IMR-90 (cell line): ENCODE measurements around the gene PLCG1. TPM values are rescaled to one million over a fixed set of nuclear protein-coding genes. Genes with fewer than 3 reads are reported as not detected.

Experiments
- ATAC-seq: fragments of 200-7000 bp; cut with Tn5 transposase; 2 replicates; pipeline ENCODE4 v1.9.1; 2020; ENCODE audit warnings: low read depth, mild to moderate bottlenecking, moderate library complexity
- BruUV-seq: library from RNA; stranded (reverse); fragments of 400-500 nt; replicated peaks from 2 replicates; lab custom pipeline; 2021; lab: Mats Ljungman, UMichigan
- CTCF ChIA-PET: fragments of 300-600 bp; formaldehyde crosslinking; extraction: SDS; loops from one replicate; lab custom pipeline; 2021; ENCODE audit warnings: antibody characterized with exemption; lab: Yijun Ruan, JAX
- POLR2A ChIA-PET: fragments of 300-600 bp; sonication (Branson Sonifier 250); formaldehyde crosslinking; loops from one replicate; lab custom pipeline; 2022; ENCODE audit warnings: antibody characterized with exemption; ENCODE audit not compliant: unreplicated experiment; lab: Charles Lee
- DNase-seq: peaks from one replicate; pipeline ENCODE4 v3.0.0; 2013
- H2AFZ ChIP-seq: replicated peaks from 2 replicates; pipeline ENCODE3; 2013; ENCODE audit warnings: low read length, mild to moderate bottlenecking; ENCODE audit not compliant: poor library complexity
- H2AK5ac ChIP-seq: 2 replicates; pipeline ENCODE4 v1.6.1; 2013; ENCODE audit warnings: low read depth, low read length, inconsistent platforms
- H2AK9ac ChIP-seq: replicated peaks from 2 replicates; pipeline ENCODE3; 2013; ENCODE audit warnings: mild to moderate bottlenecking, low read depth, low read length, moderate library complexity; ENCODE audit not compliant: poor library complexity
- H2BK120ac ChIP-seq: 2 replicates; pipeline ENCODE4 v1.6.1; 2013; ENCODE audit warnings: low read depth, low read length, inconsistent platforms
- H2BK15ac ChIP-seq: 3 replicates; pipeline ENCODE4 v1.6.1; 2013; ENCODE audit warnings: low read depth, low read length, inconsistent platforms
- H2BK20ac ChIP-seq: 2 replicates; pipeline ENCODE4 v1.6.1; 2013; ENCODE audit warnings: low read depth, mild to moderate bottlenecking, inconsistent platforms, low read length, moderate library complexity
- H2BK5ac ChIP-seq: 2 replicates; pipeline ENCODE4 v1.6.1; 2013; ENCODE audit warnings: mild to moderate bottlenecking, low read depth, low read length, inconsistent platforms; ENCODE audit not compliant: poor library complexity, severe bottlenecking
- H3K14ac ChIP-seq: replicated peaks from 2 replicates; pipeline ENCODE4 v1.6.1; 2013; ENCODE audit warnings: low read depth, low read length, inconsistent platforms
- H3K18ac ChIP-seq: 2 replicates; pipeline ENCODE4 v1.6.1; 2013; ENCODE audit warnings: low read depth, low read length, control low read depth
- H3K23ac ChIP-seq: 2 replicates; pipeline ENCODE4 v1.6.1; 2013; ENCODE audit warnings: low read depth, low read length, inconsistent platforms
- H3K27ac ChIP-seq: 2 replicates; pipeline ENCODE4 v1.5.1; 2013; ENCODE audit warnings: mild to moderate bottlenecking, control low read depth, low read length; ENCODE audit not compliant: insufficient read depth
- H3K27me3 ChIP-seq: 2 replicates; pipeline ENCODE4 v1.6.1; 2013; ENCODE audit warnings: low read length; ENCODE audit not compliant: control insufficient read depth, insufficient read depth
- H3K36me3 ChIP-seq: 2 replicates; pipeline ENCODE4 v1.6.1; 2013; ENCODE audit warnings: low read length, mixed read lengths; ENCODE audit not compliant: control insufficient read depth, insufficient read depth
- H3K4ac ChIP-seq: 2 replicates; pipeline ENCODE4 v1.6.1; 2013; ENCODE audit warnings: low read depth, low read length, inconsistent platforms
- H3K4me1 ChIP-seq: 2 replicates; pipeline ENCODE4 v1.6.1; 2013; ENCODE audit warnings: low read length, mixed read lengths; ENCODE audit not compliant: control insufficient read depth, insufficient read depth
- H3K4me2 ChIP-seq: 2 replicates; pipeline ENCODE4 v1.6.1; 2013; ENCODE audit warnings: low read depth, mild to moderate bottlenecking, control low read depth, low read length, moderate library complexity
- H3K4me3 ChIP-seq: 2 replicates; pipeline ENCODE4 v1.5.1; 2013; ENCODE audit warnings: low read depth, mild to moderate bottlenecking, control low read depth, low read length, moderate library complexity; ENCODE audit not compliant: insufficient read depth
- H3K56ac ChIP-seq: 2 replicates; pipeline ENCODE4 v1.6.1; 2013; ENCODE audit warnings: low read length, inconsistent platforms; ENCODE audit not compliant: insufficient read depth; ENCODE audit errors: extremely low read depth
- H3K79me1 ChIP-seq, 2 experiments: 2 replicates each; pipeline ENCODE4 v1.6.1; 2013; ENCODE audit warnings: low read length in 2 of 2, inconsistent platforms in 1 of 2, low read depth in 1 of 2
- H3K9ac ChIP-seq: 2 replicates; pipeline ENCODE4 v1.6.1; 2013; ENCODE audit warnings: low read depth, low read length, control low read depth
- H3K9me1 ChIP-seq: 2 replicates; pipeline ENCODE4 v1.6.1; 2013; ENCODE audit warnings: low read length, inconsistent platforms; ENCODE audit not compliant: insufficient read depth
- H3K9me3 ChIP-seq: 2 replicates; pipeline ENCODE4 v1.6.1; 2013; ENCODE audit warnings: low read length; ENCODE audit not compliant: control insufficient read depth, insufficient read depth
- H4K20me1 ChIP-seq: 2 replicates; pipeline ENCODE4 v1.6.1; 2013; ENCODE audit warnings: low read length, inconsistent platforms; ENCODE audit not compliant: insufficient read depth
- H4K5ac ChIP-seq: 2 replicates; pipeline ENCODE4 v1.6.1; 2013; ENCODE audit warnings: mild to moderate bottlenecking, low read depth, low read length, control low read depth
- H4K8ac ChIP-seq, 2 experiments: 2 replicates each; pipeline ENCODE4 v1.6.1; 2013; ENCODE audit warnings: low read depth in 2 of 2, low read length in 2 of 2, control low read depth in 1 of 2, inconsistent platforms in 1 of 2
- H4K91ac ChIP-seq: 2 replicates; pipeline ENCODE4 v1.6.1; 2013; ENCODE audit warnings: low read depth, low read length, inconsistent platforms; ENCODE audit not compliant: insufficient read depth
- BHLHE40 ChIP-seq: fragments of 150-350 bp; IDR thresholded peaks from 2 replicates; pipeline ENCODE4 v1.6.1; 2016; ENCODE audit warnings: mild to moderate bottlenecking, low read depth, low read length
- CEBPB ChIP-seq: IDR thresholded peaks from 2 replicates; pipeline ENCODE4 v1.6.1; 2012; ENCODE audit warnings: low read depth, low read length, improper control_type of control experiment
- CTCF ChIP-seq: conservative IDR thresholded peaks from 2 replicates; pipeline ENCODE4 v1.5.1; 2012; ENCODE audit warnings: mild to moderate bottlenecking, low read depth, low read length, improper control_type of control experiment
- MAFK ChIP-seq: IDR thresholded peaks from 2 replicates; pipeline ENCODE4 v1.6.1; 2012; ENCODE audit warnings: low read depth, low read length, improper control_type of control experiment
- MAZ ChIP-seq: IDR thresholded peaks from 2 replicates; pipeline ENCODE4 v1.6.1; 2012; ENCODE audit warnings: low read depth, mild to moderate bottlenecking, low read length, improper control_type of control experiment, moderate library complexity, borderline replicate concordance
- NFE2L2 ChIP-seq: fragments of 150-350 bp; IDR thresholded peaks from 2 replicates; pipeline ENCODE4 v1.6.1; 2016; ENCODE audit warnings: low read depth, mild to moderate bottlenecking, low read length
- RAD21 ChIP-seq: IDR thresholded peaks from 2 replicates; pipeline ENCODE4 v1.6.1; 2012; ENCODE audit warnings: low read length, improper control_type of control experiment
- RCOR1 ChIP-seq: IDR thresholded peaks from 2 replicates; pipeline ENCODE4 v1.6.1; 2012; ENCODE audit warnings: mild to moderate bottlenecking, low read length, improper control_type of control experiment; ENCODE audit not compliant: insufficient replicate concordance
- SMC3 ChIP-seq: fragments of 150-350 bp; IDR thresholded peaks from 2 replicates; pipeline ENCODE4 v1.6.1; 2016; ENCODE audit warnings: low read depth, mild to moderate bottlenecking, antibody characterized with exemption, low read length, moderate library complexity
- USF2 ChIP-seq: fragments of 150-350 bp; IDR thresholded peaks from 2 replicates; pipeline ENCODE4 v1.6.1; 2017; ENCODE audit warnings: mild to moderate bottlenecking, antibody characterized with exemption, low read length, low read depth
- WGBS, 2 experiments: methylation state at CpG; one replicate each; pipeline versions ENCODE4 v1.1.5 to v1.1.7; 2013; ENCODE audit warnings: missing lambda C conversion rate in 2 of 2; ENCODE audit not compliant: insufficient read length in 1 of 2; ENCODE audit errors: extremely low coverage in 2 of 2; 5-methylcytosine and 5-hydroxymethylcytosine counted together
- dilution Hi-C: fragments of 300-500 bp; cut with HindIII; formaldehyde crosslinking; loops from one replicate; pipeline ENCODE4 v1.14.3; 2018; ENCODE audit warnings: low sequenced_read_pairs; ENCODE audit not compliant: unreplicated experiment
- in situ Hi-C: fragments of 300-500 bp; cut with MboI; formaldehyde crosslinking; loops from 3 replicates; pipeline ENCODE4 v1.14.3; 2019; ENCODE audit warnings: low sequenced_read_pairs, inconsistent platforms, mixed read lengths
- intact Hi-C: fragments of 100-400 bp; cut with micrococcal nuclease; formaldehyde crosslinking; loops from 2 replicates; pipeline ENCODE4 v1.10.0; 2022
- polyA plus RNA-seq, 3 experiments: library from polyadenylated mRNA; depleted of rRNA; stranded (reverse); fragments of >200 nt; gene quantifications; 2 replicates each; pipeline ENCODE4 v1.2.3, GENCODE V29; 2012; ENCODE audit warnings: low replicate concordance in 1 of 3
- total RNA-seq: library from RNA; depleted of rRNA; stranded (reverse); fragments of >200 nt; gene quantifications from 2 replicates; pipeline ENCODE4 v1.2.3, GENCODE V29; 2012
- TF ChIP-seq, protein P1 (sequence below): fragments of 150-350 bp; IDR thresholded peaks from 2 replicates; pipeline ENCODE4 v1.6.1; 2016; ENCODE audit warnings: low read depth, mild to moderate bottlenecking, low read length, moderate library complexity, borderline replicate concordance

The PLCG1 gene
- total and polyA plus RNA-seq, 2 of the 4 experiments (the other 2 are of a cell fraction) = 59.1 to 69.1 TPM

DNA sequence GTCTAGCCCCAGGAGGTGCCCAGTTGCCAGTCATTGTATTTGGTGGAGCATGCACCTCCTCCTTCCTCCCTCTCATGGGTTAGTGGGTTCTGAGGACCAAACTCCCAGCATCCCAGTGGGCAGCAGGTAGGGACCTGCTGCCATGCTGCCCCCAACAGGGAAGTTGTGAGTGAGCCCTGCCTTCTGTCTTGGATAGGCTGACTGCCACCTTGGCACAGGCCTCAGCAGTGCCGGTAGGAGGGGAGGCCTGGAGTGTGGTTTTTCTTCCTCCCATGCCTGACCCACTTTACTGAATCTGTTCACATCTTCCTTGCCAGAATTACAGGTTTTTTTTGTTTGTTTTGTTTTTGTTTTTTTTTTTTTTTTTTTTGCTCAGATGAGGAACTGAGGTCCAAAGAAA, 24.5 kb downstream of the PLCG1 start:
- in situ Hi-C loops = loop anchor here (25.0 kb wide), 1 partner anchor 450 kb away; the partner anchor contains the start of gene CHD6
- H2BK120ac ChIP-seq = no peak overlapping the region
- H3K9me1 ChIP-seq = peaks cover 25% of the 10 kb centered on the region
- no peaks in the 10 kb centered on the region for H3K9me3 ChIP-seq
- H2BK5ac ChIP-seq = no peak overlapping the region
- no peaks in the 10 kb centered on the region for H3K27me3 ChIP-seq
- no peak overlapping the region for H4K91ac ChIP-seq
- no peak overlapping the region for H3K4me2 ChIP-seq
- H3K4ac ChIP-seq = no peak overlapping the region
- ATAC-seq (no peak), DNase-seq (no peak)
- no peak overlapping the region for H3K23ac ChIP-seq
- no peak overlapping the region for H2BK15ac ChIP-seq
- no peaks in the 10 kb centered on the region for H3K4me1 ChIP-seq
- no TSS peak for BruUV-seq
- ChIA-PET CTCF (no interaction called here), POLR2A (no interaction called here)
- peak overlapping the region; percentile 5 for H2AK9ac ChIP-seq
- no peak overlapping the region for H2AFZ ChIP-seq
- H3K18ac ChIP-seq = no peak overlapping the region
- no CpG with 5 or more reads among the region's 1 CpG for WGBS, 2 experiments
- peaks cover 58% of the 10 kb centered on the region for H4K20me1 ChIP-seq
- dilution Hi-C loops = no loop called here
- H3K4me3 ChIP-seq = no peak overlapping the region
- H4K5ac ChIP-seq = no peak overlapping the region
- no peak overlapping the region for H2AK5ac ChIP-seq
- H3K56ac ChIP-seq = no peak overlapping the region
- peaks cover 37 to 74% of the 10 kb centered on the region in 2 experiments for H3K79me1 ChIP-seq
- H3K27ac ChIP-seq = no peak overlapping the region
- peaks cover 70% of the 10 kb centered on the region for H3K36me3 ChIP-seq
- no peak for TF ChIP-seq SMC3
- TF ChIP-seq MAFK = no peak
- TF ChIP-seq, protein P1, sequence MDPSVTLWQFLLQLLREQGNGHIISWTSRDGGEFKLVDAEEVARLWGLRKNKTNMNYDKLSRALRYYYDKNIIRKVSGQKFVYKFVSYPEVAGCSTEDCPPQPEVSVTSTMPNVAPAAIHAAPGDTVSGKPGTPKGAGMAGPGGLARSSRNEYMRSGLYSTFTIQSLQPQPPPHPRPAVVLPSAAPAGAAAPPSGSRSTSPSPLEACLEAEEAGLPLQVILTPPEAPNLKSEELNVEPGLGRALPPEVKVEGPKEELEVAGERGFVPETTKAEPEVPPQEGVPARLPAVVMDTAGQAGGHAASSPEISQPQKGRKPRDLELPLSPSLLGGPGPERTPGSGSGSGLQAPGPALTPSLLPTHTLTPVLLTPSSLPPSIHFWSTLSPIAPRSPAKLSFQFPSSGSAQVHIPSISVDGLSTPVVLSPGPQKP = no peak
- no peak for TF ChIP-seq RCOR1
- no peak for TF ChIP-seq MAZ
- TF ChIP-seq RAD21 = no peak
- TF ChIP-seq CTCF = no peak
- TF ChIP-seq CEBPB = no peak
- TF ChIP-seq NFE2L2 = no peak
- no peak for TF ChIP-seq USF2
- TF ChIP-seq BHLHE40 = no peak
- no peak overlapping the region for H4K8ac ChIP-seq
- no peak overlapping the region for H3K9ac ChIP-seq
- H2BK20ac ChIP-seq = no peak overlapping the region
- intact Hi-C loops = no loop called here
- H3K14ac ChIP-seq = no peak overlapping the region
